ENCODE measurements around the gene IL1RAPL1.

The IL1RAPL1 gene

GRCh38 chrX:28981952-28982351 is 394.7 kb downstream of the IL1RAPL1 start:
- no peak for DNase-seq
- H3K36me3 ChIP-seq: no peaks in the 10 kb centered on the region
- TF ChIP-seq, protein P1, sequence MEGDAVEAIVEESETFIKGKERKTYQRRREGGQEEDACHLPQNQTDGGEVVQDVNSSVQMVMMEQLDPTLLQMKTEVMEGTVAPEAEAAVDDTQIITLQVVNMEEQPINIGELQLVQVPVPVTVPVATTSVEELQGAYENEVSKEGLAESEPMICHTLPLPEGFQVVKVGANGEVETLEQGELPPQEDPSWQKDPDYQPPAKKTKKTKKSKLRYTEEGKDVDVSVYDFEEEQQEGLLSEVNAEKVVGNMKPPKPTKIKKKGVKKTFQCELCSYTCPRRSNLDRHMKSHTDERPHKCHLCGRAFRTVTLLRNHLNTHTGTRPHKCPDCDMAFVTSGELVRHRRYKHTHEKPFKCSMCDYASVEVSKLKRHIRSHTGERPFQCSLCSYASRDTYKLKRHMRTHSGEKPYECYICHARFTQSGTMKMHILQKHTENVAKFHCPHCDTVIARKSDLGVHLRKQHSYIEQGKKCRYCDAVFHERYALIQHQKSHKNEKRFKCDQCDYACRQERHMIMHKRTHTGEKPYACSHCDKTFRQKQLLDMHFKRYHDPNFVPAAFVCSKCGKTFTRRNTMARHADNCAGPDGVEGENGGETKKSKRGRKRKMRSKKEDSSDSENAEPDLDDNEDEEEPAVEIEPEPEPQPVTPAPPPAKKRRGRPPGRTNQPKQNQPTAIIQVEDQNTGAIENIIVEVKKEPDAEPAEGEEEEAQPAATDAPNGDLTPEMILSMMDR (IDR thresholded peaks at IDR 0.05; ENCODE audit: low read depth, low read length): no peak

DNA sequence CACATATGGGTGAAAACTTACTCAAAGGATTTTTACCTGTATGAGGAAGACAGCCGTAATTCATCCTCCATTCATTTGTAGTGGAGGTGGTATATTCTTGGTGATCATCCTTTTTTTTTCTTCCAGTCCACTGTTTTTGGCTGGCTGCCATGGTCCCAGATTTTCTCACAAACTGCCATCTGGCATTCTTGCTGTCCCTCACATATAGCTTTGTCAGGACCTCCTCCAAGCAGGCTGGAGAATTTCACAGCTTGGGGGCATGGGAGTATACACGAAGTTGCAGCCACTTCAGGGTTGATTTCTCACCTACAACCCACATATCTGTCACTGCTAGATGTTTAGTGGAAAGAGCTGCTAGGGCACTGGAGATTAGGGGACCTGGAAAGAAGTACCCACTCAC is 401.0 kb downstream of the IL1RAPL1 start:
- no peak for DNase-seq
- TF ChIP-seq, protein P1 (IDR thresholded peaks at IDR 0.05; ENCODE audit: low read depth, low read length): no peak
- Histone ChIP-seq H3K4me1 (no peaks in the 10 kb centered on the region), H3K27me3 (no peaks in the 10 kb centered on the region), H3K4me3 (ENCODE audit: low read depth, low read length) (no peak overlapping the region), H3K9me3 (no peaks in the 10 kb centered on the region), H3K36me3 (no peaks in the 10 kb centered on the region)

More at GRCh38 chrX:28981952-28982351, 394.7 kb downstream of the IL1RAPL1 start:
- Histone ChIP-seq H3K27me3 (no peaks in the 10 kb centered on the region), H3K4me1 (no peaks in the 10 kb centered on the region), H3K4me3 (ENCODE audit: low read depth, low read length) (no peak overlapping the region), H3K9me3 (no peaks in the 10 kb centered on the region)

GRCh38 chrX:28997706-28998463 is 410.6 kb downstream of the IL1RAPL1 start:
- H3K4me3 ChIP-seq (ENCODE audit: low read depth, low read length): no peak overlapping the region
- TF ChIP-seq, protein P1 (IDR thresholded peaks at IDR 0.05; ENCODE audit: low read depth, low read length): no peak
- H3K4me1 ChIP-seq: no peaks in the 10 kb centered on the region
- DNase-seq: no peak
- no peaks in the 10 kb centered on the region for H3K27me3 ChIP-seq
- H3K9me3 ChIP-seq: no peaks in the 10 kb centered on the region
- H3K36me3 ChIP-seq: no peaks in the 10 kb centered on the region

GRCh38 chrX:28998609-28999135 is 411.4 kb downstream of the IL1RAPL1 start:
- Histone ChIP-seq H3K9me3 (no peaks in the 10 kb centered on the region), H3K4me1 (no peaks in the 10 kb centered on the region), H3K27me3 (no peaks in the 10 kb centered on the region), H3K36me3 (no peaks in the 10 kb centered on the region), H3K4me3 (ENCODE audit: low read depth, low read length) (no peak overlapping the region)
- TF ChIP-seq, protein P1 (IDR thresholded peaks at IDR 0.05; ENCODE audit: low read depth, low read length): no peak
- no peak for DNase-seq

DNA sequence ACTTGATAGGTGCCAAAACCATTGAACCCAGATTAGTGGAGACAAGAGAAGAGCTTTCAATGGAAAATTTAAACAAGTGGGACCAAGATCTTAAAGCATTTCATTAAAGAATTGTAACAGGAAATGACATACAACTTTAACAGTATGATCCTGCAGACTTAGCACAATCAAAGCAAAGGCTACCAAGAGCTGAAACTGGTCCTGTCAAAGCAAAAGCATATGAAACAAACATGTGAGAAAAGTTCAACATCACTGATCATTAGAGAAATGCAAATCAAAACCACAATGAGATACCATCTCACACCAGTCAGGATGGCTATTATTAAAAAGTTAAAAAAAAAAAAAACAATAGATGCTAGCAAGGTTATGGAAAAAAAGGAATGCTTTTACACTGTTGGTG is 425.6 kb downstream of the IL1RAPL1 start:
- Histone ChIP-seq H3K36me3 (no peaks in the 10 kb centered on the region), H3K4me1 (no peaks in the 10 kb centered on the region), H3K4me3 (ENCODE audit: low read depth, low read length) (no peak overlapping the region), H3K9me3 (no peaks in the 10 kb centered on the region), H3K27me3 (no peaks in the 10 kb centered on the region)
- TF ChIP-seq, protein P1 (IDR thresholded peaks at IDR 0.05; ENCODE audit: low read depth, low read length): no peak
- DNase-seq: no peak

DNA sequence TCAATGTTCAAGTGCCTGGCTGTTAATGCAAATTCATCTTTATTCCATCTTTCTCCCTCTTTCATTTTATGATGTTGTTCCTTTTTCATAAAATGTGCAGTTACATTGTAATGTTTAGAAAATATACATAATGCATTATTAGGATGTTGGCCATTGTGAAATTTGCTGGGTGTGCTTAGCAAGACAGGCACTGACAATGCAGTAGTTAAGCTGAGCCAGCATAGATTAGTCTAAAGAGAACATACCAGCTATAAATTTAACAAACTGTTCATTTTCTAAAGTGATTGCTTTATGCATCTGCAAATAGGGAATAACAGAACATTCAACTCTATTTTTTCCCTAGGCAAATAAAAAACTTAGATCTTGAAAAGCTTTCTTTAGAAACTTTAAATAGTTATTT is 436.0 kb downstream of the IL1RAPL1 start:
- Histone ChIP-seq H3K36me3 (no peaks in the 10 kb centered on the region), H3K4me1 (no peaks in the 10 kb centered on the region), H3K9me3 (no peaks in the 10 kb centered on the region), H3K4me3 (ENCODE audit: low read depth, low read length) (no peak overlapping the region), H3K27me3 (no peaks in the 10 kb centered on the region)
- no peak for DNase-seq
- TF ChIP-seq, protein P1 (IDR thresholded peaks at IDR 0.05; ENCODE audit: low read depth, low read length): no peak
